Natural killer cell (primary cell): ENCODE results near the gene CTIF. TPM values are rescaled to one million over a fixed set of nuclear protein-coding genes. Genes with fewer than 3 reads are reported as not detected.

Source experiments
- ATAC-seq, 3 donors: fragments of 150-1000 bp in 2 of 3; fragments of 200-7000 bp in 1 of 3; cut with Tn5 transposase; 1 replicate in 1 of 3; 2 replicates in 2 of 3; pipeline ENCODE4 v1.10.0; 2021; ENCODE audit warnings: mild to moderate bottlenecking in 2 of 3, moderate library complexity in 2 of 3
- DNase-seq, 2 donors: peaks; one replicate each; pipeline versions ENCODE4 v3.0.0 to v3.0.0-alpha.2; 2013 to 2021; ENCODE audit warnings: mixed read lengths in 1 of 2
- H3K27ac ChIP-seq: one replicate; pipeline ENCODE4 v1.5.1; 2013; ENCODE audit warnings: mild to moderate bottlenecking, low read length
- H3K27me3 ChIP-seq: one replicate; pipeline ENCODE4 v1.6.1; 2013; ENCODE audit warnings: low read length; ENCODE audit not compliant: control insufficient read depth, insufficient read depth
- H3K36me3 ChIP-seq: one replicate; pipeline ENCODE4 v1.6.1; 2013; ENCODE audit warnings: low read length; ENCODE audit not compliant: control insufficient read depth, insufficient read depth
- H3K4me1 ChIP-seq: one replicate; pipeline ENCODE4 v1.6.1; 2013; ENCODE audit warnings: low read length; ENCODE audit not compliant: control insufficient read depth, insufficient read depth
- H3K4me3 ChIP-seq: one replicate; pipeline ENCODE4 v1.5.1; 2013; ENCODE audit warnings: low read length
- H3K9me3 ChIP-seq: one replicate; pipeline ENCODE4 v1.6.1; 2013; ENCODE audit warnings: low read length; ENCODE audit not compliant: control insufficient read depth, insufficient read depth
- H3K27ac Mint-ChIP-seq, 2 donors: one replicate each; pipeline ENCODE4 v1.8.0; 2022; ENCODE audit warnings: mild to moderate bottlenecking in 2 of 2, mixed read lengths in 2 of 2, moderate library complexity in 1 of 2
- H3K27me3 Mint-ChIP-seq, 2 donors: one replicate each; pipeline ENCODE4 v1.8.0; 2022; ENCODE audit warnings: low read depth in 2 of 2, mixed read lengths in 2 of 2
- H3K36me3 Mint-ChIP-seq: one replicate; pipeline ENCODE4 v1.8.0; 2022; ENCODE audit warnings: mixed read lengths
- H3K4me1 Mint-ChIP-seq, 2 donors: one replicate each; pipeline ENCODE4 v1.8.0; 2022; ENCODE audit warnings: mixed read lengths in 2 of 2
- H3K4me3 Mint-ChIP-seq: one replicate; pipeline ENCODE4 v1.8.0; 2022; ENCODE audit warnings: mild to moderate bottlenecking, moderate library complexity, mixed read lengths
- H3K9me3 Mint-ChIP-seq, 2 donors: one replicate each; pipeline ENCODE4 v1.8.0; 2022; ENCODE audit warnings: mixed read lengths in 2 of 2
- WGBS: methylation state at CpG from one replicate; pipeline ENCODE4 v1.1.7; 2013; ENCODE audit warnings: missing lambda C conversion rate; ENCODE audit not compliant: insufficient coverage; 5-methylcytosine and 5-hydroxymethylcytosine counted together
- intact Hi-C: fragments of 100-400 bp; cut with micrococcal nuclease; formaldehyde crosslinking; loops from one replicate; pipeline ENCODE4 v1.14.2; 2022
- total RNA-seq, 4 donors: library from RNA; stranded (reverse); fragments of 120-200 nt in 1 of 4; gene quantifications; one replicate each; pipeline versions ENCODE4 v1.2.3 to v1.2.4, GENCODE V29; 2013 to 2022
- TF ChIP-seq, protein P1 (sequence below): fragments of 200-600 bp; IDR thresholded peaks from one replicate; pipeline ENCODE4 v1.8.0; 2022; ENCODE audit warnings: antibody characterized with exemption

The CTIF gene
- total RNA-seq, 3 donors from 2014 or later (not counting 1 experiment from before 2014, with no cell fraction given) = 6.9 to 10.2 (median 8.2) TPM

DNA sequence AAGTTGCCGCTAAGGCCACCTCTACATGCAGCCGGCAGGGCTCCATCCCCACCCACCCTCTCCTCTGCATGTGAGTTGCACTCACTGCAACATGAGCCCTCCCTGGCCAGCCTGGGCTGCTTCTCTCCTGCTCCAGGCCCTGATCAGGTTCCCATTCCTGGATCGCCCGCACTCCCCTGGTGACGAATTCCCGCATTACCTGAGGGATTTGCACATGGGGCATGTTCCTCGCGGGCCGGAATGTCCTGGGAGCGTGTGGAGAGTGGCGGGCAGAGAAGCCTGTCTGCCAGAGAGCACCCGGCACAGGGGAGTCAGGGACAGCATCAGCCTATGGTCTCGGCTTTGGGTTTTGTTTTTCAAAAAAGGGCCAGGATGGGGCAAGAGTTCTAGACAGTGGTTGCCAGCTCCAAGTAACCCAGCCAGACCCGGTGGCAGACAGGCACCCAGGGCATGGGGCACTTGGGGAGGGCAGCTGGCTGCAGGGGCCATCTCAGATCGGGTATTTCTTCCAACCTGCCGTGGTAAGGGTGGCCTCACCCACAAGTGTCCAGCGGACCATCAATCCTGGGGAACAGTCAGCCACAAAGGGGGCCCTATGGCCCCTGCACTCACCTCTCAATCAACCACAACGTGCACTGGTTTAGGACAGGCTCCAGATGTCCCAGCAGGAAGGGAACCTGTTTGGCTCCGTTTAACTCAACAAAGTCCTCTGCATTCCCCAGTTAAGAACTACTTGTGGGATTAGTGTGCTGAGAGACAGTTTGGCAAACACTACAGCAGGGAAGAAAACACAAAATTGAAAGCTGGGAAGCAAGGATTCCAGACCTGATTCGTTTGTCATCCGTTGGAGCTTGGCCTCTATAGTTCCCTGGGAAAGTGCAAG lies 224.2 kb downstream of the CTIF start:
- Histone ChIP-seq H3K27me3 (no peaks in the 10 kb centered on the region), H3K4me1 (no peaks in the 10 kb centered on the region), H3K27ac (no peak overlapping the region), H3K9me3 (no peaks in the 10 kb centered on the region), H3K36me3 (no peaks in the 10 kb centered on the region), H3K4me3 (no peak overlapping the region)
- Mint-ChIP-seq H3K4me3 (no peak overlapping the region), H3K4me1 (peaks cover 0 to 4% of the 10 kb centered on the region in 2 donors), H3K27ac (no peak overlapping the region), H3K27me3 (no peaks in the 10 kb centered on the region), H3K36me3 (no peaks in the 10 kb centered on the region), H3K9me3 (no peaks in the 10 kb centered on the region)
- ATAC-seq (no peak), DNase-seq (no peak)
- TF ChIP-seq, protein P1, sequence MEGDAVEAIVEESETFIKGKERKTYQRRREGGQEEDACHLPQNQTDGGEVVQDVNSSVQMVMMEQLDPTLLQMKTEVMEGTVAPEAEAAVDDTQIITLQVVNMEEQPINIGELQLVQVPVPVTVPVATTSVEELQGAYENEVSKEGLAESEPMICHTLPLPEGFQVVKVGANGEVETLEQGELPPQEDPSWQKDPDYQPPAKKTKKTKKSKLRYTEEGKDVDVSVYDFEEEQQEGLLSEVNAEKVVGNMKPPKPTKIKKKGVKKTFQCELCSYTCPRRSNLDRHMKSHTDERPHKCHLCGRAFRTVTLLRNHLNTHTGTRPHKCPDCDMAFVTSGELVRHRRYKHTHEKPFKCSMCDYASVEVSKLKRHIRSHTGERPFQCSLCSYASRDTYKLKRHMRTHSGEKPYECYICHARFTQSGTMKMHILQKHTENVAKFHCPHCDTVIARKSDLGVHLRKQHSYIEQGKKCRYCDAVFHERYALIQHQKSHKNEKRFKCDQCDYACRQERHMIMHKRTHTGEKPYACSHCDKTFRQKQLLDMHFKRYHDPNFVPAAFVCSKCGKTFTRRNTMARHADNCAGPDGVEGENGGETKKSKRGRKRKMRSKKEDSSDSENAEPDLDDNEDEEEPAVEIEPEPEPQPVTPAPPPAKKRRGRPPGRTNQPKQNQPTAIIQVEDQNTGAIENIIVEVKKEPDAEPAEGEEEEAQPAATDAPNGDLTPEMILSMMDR = no peak
- intact Hi-C loops = no loop called here
- 89% methylated on average over 21 of the region's 21 CpGs for WGBS

DNA sequence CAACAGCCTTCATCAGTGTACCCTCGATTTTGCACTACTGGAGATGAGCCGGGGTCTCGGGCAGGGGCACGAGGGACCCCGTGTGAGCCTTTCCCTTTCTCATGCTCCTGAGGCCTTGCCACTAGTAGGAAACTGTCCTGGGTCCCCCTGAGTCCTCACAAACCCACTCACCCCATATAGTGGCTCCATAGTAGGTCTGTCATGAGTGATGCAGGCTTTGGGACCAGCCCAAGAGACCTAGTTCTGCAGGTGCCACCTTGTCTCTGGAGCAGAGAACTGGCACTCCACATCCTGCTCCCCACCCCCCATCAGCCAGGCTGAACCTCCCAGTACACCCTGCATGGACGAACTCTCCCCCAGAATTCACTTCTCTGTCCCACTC lies 224.9 kb downstream of the CTIF start:
- Histone ChIP-seq H3K4me1 (no peaks in the 10 kb centered on the region), H3K36me3 (no peaks in the 10 kb centered on the region), H3K27ac (no peak overlapping the region), H3K9me3 (no peaks in the 10 kb centered on the region), H3K4me3 (no peak overlapping the region), H3K27me3 (no peaks in the 10 kb centered on the region)
- H3K27ac Mint-ChIP-seq = no peak overlapping the region
- intact Hi-C loops = no loop called here
- H3K4me1 Mint-ChIP-seq = peaks cover 0 to 4% of the 10 kb centered on the region in 2 donors
- no peaks in the 10 kb centered on the region for H3K9me3 Mint-ChIP-seq
- no peaks in the 10 kb centered on the region for H3K36me3 Mint-ChIP-seq
- no peak overlapping the region for H3K4me3 Mint-ChIP-seq
- TF ChIP-seq, protein P1 = no peak
- no peaks in the 10 kb centered on the region for H3K27me3 Mint-ChIP-seq
- DNase-seq (no peak), ATAC-seq (no peak)
- 82% methylated on average over 6 of the region's 6 CpGs for WGBS

DNA sequence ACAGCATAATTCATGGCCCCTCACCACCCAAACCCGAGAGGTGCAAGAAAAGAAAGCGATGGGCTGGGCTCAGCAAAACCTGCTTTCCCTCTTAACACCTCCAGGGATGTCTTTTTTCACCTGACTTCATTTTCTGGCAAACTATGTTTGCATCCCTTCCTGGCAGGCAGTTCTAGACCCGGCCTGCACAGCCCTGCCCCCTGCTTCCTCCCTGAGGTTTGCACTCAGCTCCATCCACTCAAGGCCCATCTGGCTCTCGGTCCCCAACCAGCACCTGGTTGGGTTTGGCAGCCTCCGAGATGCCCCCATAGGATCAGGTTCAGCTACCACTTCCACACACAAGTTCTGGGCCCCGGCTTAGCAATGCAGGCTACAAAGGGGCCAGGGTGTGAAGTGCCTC lies 226.2 kb downstream of the CTIF start:
- 53% methylated on average over 6 of the region's 6 CpGs for WGBS
- H3K36me3 ChIP-seq = no peaks in the 10 kb centered on the region
- intact Hi-C loops = no loop called here

More for the DNA sequence above, 226.2 kb downstream of the CTIF start:
- Histone ChIP-seq H3K4me1 (peaks cover 3% of the 10 kb centered on the region), H3K9me3 (no peaks in the 10 kb centered on the region), H3K27me3 (no peaks in the 10 kb centered on the region), H3K4me3 (no peak overlapping the region), H3K27ac (no peak overlapping the region)
- ATAC-seq (no peak), DNase-seq (no peak)
- Mint-ChIP-seq H3K4me3 (no peak overlapping the region), H3K36me3 (no peaks in the 10 kb centered on the region), H3K27ac (no peak overlapping the region), H3K4me1 (peaks cover 0 to 4% of the 10 kb centered on the region in 2 donors), H3K9me3 (no peaks in the 10 kb centered on the region), H3K27me3 (no peaks in the 10 kb centered on the region)
- TF ChIP-seq, protein P1 = no peak
